Measurements from ENCODE around the gene CHPT1. TPM values are rescaled to one million over a fixed set of nuclear protein-coding genes. Genes with fewer than 3 reads are reported as not detected.

CHPT1 gene
- total and polyA plus RNA-seq, 2 of the 13 experiments (the other 11 are each of a cell fraction or from before 2014, with no cell fraction given), result 117 to 178 TPM

- no peak overlapping the region for H3K4me3 ChIP-seq (replicated peaks in 1 of 3; ENCODE audit: insufficient read depth in 1 of 3, low read depth in 2 of 3, low read length in 3 of 3)
- ChIA-PET POLR2A (interaction anchor here (1.0 to 1.2 kb wide), 2 partner anchors 53 to 59 kb away, joined by 3 read pairs; no protein-coding TSS in a partner anchor), CTCF (ENCODE audit: low intra/inter-chr PET ratio, low total read pairs) (no interaction called here)
- H3K4me2 ChIP-seq (ENCODE audit: low read depth, low read length), result no peak overlapping the region
- H3K27me3 ChIP-seq (ENCODE audit: control insufficient read depth in 1 of 2, insufficient read depth in 2 of 2, low read length in 2 of 2), result no peaks in the 10 kb centered on the region
- H3K36me3 ChIP-seq (replicated peaks in 1 of 2; ENCODE audit: control insufficient read depth in 1 of 2, insufficient read depth in 2 of 2, low read length in 2 of 2), result no peaks in the 10 kb centered on the region
- FAIRE-seq (no peak), ATAC-seq (no peak), DNase-seq (ENCODE audit: low spot score) (no peak)
- intact Hi-C loops (cut with micrococcal nuclease; ENCODE audit: unreplicated experiment), result no loop called here
- no peak overlapping the region for H3K9ac ChIP-seq (ENCODE audit: insufficient read depth, low read depth, low read length)
- 76% methylated on average over 5 of the region's 5 CpGs for WGBS (ENCODE audit: low lambda C conversion rate)
- TF ChIP-seq IKZF5 (CRISPR knock-in tag; IDR thresholded peaks at IDR 0.05), result no peak
- TF ChIP-seq ZNF839 (CRISPR knock-in tag; IDR thresholded peaks at IDR 0.05; ENCODE audit: borderline replicate concordance), result no peak
- TF ChIP-seq HOXD1 (CRISPR knock-in tag; IDR thresholded peaks at IDR 0.05), result no peak
- no peak for TF ChIP-seq JARID2 (CRISPR knock-in tag; IDR thresholded peaks at IDR 0.05; ENCODE audit: insufficient replicate concordance)
- TF ChIP-seq ZNF770 (CRISPR knock-in tag; IDR thresholded peaks at IDR 0.05), result no peak
- TF ChIP-seq ZNF34 (CRISPR knock-in tag; IDR thresholded peaks at IDR 0.05; ENCODE audit: borderline replicate concordance), result no peak
- no peak for TF ChIP-seq ZNF549 (CRISPR knock-in tag; IDR thresholded peaks at IDR 0.05)
- no peak for TF ChIP-seq GMEB1 (CRISPR knock-in tag; IDR thresholded peaks at IDR 0.05; ENCODE audit: borderline replicate concordance)
- no peak for TF ChIP-seq ZNF30 (CRISPR knock-in tag; IDR thresholded peaks at IDR 0.05)
- H3K27ac ChIP-seq (ENCODE audit: extremely low read length, insufficient read depth, low read length), result no peak overlapping the region
- no peaks in the 10 kb centered on the region for H4K20me1 ChIP-seq (ENCODE audit: insufficient read depth, low read length)
- peak overlapping the region; percentile 5 for H2AFZ ChIP-seq (ENCODE audit: low read length)
- BruUV-seq (replicated peaks), result no TSS peak
- H3K9me3 ChIP-seq (ENCODE audit: low read length), result no peaks in the 10 kb centered on the region
- H3K79me2 ChIP-seq (ENCODE audit: insufficient read depth, low read length), result no peaks in the 10 kb centered on the region
- in situ Hi-C loops (cut with HindIII; ENCODE audit: extremely low pct_ligation_motif_present, low pct_unique_long_range_greater_than_20kb), result no loop called here
- peaks cover 70% of the 10 kb centered on the region for H3K4me1 ChIP-seq (ENCODE audit: insufficient read depth, low read length)
Observed at GRCh38 chr12:101667591-101667990, 29.8 kb upstream of the CHPT1 start.
